ENCODE results near the gene EPS8L2.

Gene EPS8L2

DNA sequence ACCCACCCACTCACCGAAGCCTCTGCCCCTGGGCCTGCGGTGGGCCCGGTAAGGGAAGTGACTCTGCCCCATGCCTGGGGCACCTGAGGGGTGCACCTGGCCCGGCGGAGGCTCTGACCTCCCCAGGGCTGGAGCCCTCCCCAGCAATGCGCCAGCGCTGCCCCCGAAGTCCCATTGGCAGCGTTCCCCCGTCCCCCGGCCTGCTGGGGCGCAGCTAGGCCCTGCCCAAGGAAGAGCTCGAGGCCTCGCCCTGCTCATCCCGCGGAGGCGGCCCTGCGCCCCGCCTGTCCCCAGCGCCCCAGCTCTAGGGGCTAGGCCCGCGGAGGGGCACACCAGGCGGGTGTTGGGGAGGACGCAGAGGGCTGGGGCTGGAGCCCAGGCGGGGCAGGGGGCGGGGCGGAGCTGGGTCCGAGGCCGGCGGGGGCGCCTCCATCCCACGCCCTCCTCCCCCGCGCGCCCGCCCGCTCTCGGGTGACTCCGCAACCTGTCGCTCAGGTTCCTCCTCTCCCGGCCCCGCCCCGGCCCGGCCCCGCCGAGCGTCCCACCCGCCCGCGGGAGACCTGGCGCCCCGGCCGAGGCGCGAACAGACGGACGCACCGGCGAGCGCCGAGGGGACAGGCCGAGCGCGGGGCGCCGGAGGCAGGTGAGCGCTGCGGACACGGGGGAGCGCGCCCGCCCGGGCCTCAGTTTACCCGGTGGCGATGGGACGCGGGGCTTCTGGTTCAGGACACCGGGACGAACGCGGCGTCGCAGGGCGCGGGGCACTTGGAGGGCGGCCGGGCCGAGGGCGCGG, at the start of gene EPS8L2:
Gene EPS8L2, plus strand, starts transcription at position 586 of the 793 bp plus-strand sequence. CDS start 3,177 bp downstream, outside the sequence.
- no peak for DNase-seq (ENCODE audit: low read depth)

DNA sequence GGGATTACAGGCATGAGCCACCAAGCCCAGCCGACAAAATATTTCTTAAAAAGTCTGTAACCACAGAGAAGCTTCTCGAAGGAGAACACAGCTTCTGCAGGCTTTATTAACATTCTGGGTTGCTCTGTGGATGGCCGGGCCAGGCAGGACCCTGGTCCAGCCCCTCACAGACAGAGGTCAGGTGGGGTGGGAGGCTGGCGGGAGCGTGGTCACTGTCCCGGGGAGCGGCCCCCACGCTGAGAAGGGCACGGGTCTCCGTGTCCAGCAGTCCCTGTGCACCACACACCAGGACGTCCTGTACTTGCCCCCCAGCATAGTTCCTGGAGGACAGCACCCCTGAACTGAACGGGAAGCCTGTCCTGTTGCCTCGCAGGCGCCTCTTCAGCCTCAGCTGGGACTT, 49.6 kb upstream of the EPS8L2 start:
- DNase-seq (ENCODE audit: low read depth) = no peak

DNA sequence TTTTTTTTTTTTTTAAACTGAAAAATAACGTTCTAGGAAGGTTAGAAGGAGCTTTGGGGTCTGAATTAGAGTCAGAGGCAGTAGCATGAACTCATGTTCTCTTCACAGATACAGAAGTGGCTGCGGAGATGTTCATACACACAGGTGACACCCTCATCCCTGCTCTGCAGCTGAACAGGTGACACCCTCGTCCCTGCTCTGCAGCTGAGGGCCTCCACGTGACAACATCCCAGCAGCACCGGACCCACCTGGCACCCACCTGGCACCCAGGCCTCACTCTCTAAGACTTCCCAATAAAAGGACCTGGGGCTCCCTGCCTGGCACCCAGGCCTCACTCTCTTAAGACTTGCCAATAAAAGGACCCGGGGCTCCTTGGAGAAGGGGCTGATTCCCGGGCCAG, 49.2 kb upstream of the EPS8L2 start:
- no peak for DNase-seq (ENCODE audit: low read depth)

DNA sequence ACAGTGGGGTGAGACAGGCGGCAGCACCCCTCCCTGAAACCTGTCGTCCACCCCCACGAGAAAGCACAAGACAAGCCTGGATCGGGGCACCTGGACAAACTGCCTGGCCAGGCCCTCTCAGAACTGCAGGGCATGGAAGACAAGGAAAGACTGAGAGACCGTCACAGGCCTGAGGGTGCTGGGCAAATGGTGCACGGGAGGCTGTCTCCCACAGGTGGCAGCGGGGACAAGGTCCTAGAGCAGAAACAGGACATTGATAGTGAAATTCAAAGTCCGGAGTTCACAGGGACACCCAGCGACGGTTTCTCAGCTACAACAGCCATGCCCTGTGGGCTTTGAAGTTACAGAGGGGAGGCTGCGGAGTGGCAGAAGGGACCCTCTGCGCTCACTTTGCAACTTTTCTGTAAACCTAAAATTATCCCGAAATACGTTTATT, 48.3 kb upstream of the EPS8L2 start:
- no peak for DNase-seq (ENCODE audit: low read depth)

DNA sequence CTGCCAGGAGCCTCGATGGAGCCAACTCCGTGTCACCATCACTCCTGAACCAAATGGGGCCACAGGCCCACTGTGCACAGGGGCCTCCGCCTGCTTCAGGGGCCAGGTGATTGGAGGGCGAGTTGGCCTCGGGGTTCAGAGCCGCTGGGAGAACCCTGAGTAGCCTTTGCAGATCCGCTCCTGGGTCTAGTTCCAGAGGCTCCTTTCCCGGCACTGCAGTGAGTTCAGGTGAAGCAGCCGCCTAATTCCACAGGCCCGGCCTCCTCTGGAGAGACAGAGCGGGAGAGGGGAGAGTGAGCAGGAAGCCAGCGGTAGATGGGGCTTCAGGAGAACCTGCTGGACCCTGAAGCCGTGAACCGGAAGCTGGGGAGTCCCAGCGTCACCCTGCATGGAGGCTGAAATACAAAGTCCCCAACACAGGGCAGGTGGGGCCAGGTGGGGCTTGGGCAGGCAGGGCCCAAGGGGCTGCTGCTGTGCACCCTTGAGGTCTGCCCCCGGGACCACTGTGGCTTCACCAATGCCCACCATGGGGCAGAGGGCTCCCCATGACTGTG, 46.4 kb upstream of the EPS8L2 start:
- DNase-seq (ENCODE audit: low read depth) = no peak

DNA sequence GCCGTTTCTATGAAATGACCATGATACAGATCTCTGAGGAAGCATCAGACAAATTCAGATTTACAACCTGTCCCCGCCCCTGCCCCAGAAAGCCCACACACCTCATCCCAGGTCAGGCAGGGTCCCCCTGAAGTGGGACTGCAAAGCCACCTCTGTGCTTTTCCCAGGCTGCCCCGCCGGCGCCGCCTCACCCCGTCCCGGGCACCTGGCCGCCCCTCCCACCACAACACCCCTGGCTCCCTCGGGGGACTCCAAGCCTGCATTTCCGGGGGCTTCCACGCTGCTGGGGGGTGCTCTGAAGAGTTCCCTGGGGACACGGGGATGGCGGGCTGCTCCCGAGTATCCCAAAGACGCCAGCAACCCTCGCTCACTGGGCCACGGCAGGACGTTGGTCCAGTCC, 45.8 kb upstream of the EPS8L2 start:
- DNase-seq (ENCODE audit: low read depth) = no peak

DNA sequence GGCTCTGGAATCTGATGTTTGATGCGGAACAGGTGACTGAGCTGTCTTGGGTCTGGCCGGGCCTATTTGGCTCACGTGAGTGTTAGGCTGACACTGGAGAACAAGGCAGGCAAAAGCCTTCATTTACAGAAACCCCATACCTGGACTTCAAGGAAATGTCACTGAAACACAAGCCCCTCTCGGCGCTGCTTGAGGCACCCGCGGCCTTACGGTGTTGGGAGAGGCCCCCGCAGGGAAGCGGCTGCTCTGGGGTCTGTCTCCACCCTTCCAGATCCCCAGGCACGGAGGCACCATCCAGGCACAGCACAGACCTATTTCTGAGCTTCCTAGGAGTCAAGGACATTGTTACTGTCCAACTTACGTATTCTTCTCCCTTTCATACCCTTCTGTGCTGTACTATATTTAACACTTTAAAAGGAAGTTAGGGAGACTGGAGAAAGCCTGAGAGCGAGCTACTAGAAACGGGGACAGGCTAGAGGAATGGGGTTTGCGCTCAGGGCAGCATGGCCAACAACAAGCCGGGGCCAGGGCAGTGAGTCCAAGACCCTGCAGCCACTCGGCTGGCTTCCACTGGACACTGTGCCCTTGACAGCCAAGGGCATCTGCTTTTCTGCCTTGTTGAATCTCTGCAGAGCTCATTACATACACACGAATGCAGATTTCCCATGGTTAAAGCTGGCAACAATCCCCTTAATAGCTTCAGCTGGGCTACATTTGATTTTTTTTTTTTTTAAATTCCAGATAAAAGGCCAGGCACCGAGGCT, 45.2 kb upstream of the EPS8L2 start:
- no peak for DNase-seq (ENCODE audit: low read depth)

DNA sequence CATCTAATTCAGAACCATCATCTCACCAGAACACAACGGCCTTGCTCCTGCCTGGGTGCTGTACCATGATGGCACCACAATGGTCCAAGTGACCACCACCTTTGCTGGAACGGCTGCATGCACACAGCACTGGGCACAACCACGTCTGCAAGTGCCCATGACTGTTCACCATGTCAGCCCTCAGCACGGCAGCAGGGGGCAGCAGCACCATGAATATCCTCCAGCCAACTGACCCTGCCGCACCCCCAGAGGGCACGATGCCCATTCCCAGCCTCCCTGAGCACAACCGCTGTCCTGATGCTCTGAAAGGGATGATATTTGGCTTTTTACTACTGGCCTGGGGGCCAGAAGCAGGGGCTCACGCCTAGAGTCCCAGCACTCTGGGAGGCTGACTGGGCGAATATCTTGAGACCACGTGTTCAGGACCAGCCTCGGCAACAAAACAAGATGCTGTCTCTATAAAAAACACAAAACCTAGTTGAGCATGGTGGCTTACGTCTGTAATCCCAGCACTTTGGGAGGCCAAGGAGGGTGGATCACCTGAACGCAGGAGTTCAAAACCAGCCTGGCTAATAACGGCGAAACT, 43.2 kb upstream of the EPS8L2 start:
- DNase-seq (ENCODE audit: low read depth) = no peak

DNA sequence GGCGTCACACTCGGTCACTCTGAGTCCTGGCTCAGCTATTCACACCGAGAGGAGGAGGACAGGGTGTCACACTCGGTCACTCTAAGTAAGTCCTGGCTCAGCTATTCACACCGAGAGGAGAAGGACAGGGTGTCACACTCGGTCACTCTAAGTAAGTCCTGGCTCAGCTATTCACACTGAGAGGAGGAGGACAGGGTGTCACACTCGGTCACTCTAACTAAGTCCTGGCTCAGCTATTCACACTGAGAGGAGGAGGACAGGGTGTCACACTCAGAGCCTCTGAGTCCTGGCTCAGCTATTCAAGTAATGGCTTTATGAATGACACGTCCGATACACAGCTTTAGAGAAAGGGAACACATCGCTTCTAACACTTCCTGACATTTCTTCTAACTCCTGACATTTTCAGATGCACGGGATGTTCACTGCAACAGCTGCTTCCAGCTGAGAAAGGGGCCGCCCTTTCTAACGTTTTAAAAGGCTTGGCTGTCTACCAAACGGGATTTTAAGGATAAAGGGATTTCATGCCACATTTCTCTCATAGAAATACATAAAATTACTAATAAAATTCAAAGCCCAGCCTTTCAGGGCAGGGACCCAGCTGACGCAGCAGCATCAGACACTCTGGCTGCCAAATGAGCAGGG, 40.8 kb upstream of the EPS8L2 start:
- DNase-seq (ENCODE audit: low read depth) = no peak

DNA sequence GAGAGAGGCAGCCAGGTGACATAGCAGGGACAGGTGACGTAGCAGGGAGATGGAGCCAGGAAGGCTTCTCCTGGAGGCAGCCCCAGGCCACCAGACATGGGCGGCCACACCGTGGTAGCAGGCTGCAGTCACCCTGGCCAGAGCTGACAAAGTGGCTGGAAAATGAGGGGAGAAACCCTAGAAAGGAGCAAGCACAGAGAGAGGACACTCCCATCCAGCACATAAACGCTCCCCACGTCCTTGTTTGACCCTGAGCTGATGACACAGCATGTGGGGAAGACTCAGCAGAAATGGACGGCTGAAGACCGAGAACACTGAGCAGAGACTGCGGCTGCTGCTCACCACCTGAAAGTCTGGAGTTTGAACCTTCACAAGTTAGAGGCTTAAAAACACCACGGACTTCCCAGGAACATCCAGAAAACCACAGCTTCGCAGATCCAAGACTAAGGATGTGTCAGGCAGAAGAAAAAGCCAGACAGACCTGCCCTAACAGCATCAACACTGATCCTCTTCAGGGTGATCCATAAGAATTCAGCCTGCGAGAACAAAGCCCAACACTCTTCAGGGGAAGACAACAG, 40.2 kb upstream of the EPS8L2 start:
- no peak for DNase-seq (ENCODE audit: low read depth)

DNA sequence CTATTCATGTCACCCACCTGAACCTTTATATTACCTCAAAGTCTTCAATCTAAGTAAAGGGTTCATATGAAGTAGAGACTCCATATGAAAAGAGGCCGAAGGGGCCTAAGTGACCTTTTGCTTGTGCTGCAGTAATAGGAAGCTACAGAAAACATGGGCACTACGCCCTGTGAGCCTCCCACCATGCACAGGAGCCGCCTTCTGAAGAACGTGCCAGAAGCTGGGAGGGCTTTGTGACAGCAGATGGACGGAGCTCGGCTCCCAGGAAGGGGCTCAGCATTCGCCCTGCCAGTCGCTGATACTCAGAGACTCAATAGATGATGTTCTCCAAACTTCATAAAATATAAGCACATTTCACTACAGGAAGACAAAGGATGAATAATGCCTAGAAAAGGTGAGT, 32.2 kb upstream of the EPS8L2 start:
- no peak for DNase-seq (ENCODE audit: low read depth)

DNA sequence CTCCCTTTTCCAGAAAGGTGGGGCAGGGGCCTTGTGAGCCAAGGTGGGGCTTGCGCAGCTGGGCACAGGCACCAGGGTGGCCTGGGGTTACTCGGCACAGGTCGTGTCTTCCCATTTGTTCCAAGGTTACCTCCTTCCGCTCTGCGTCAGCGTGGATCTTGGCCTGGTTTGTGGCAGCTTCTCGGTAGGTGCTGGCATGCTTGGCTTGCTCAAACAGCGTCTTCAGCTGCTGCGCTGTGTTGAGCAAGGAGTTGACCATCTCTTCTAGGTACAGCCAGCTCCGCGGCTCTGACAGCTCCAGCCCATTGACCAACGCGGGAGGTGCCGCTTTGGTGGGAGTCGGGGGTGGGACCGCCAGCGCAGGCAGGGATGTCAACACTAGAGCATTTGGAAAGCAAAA, 31.6 kb upstream of the EPS8L2 start:
- DNase-seq (ENCODE audit: low read depth) = no peak

DNA sequence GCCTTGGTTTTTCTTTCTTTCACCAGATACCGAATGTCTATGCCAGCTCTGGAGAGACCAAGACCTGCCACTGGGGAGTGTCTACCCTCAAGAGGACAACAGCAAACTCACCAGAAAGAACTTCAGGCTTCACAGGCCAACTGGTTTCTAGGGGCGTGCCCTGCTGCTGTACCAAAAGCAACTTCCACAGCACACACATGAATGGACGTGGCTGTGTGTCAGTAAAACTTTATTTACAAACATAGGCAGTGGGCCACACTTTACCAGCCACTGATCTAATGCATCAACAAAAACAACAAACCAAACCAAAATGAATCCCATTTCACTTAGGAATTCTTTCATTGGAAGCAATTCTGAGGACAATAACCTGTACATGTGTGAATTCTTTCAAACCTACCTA, 27.7 kb upstream of the EPS8L2 start:
- no peak for DNase-seq (ENCODE audit: low read depth)

DNA sequence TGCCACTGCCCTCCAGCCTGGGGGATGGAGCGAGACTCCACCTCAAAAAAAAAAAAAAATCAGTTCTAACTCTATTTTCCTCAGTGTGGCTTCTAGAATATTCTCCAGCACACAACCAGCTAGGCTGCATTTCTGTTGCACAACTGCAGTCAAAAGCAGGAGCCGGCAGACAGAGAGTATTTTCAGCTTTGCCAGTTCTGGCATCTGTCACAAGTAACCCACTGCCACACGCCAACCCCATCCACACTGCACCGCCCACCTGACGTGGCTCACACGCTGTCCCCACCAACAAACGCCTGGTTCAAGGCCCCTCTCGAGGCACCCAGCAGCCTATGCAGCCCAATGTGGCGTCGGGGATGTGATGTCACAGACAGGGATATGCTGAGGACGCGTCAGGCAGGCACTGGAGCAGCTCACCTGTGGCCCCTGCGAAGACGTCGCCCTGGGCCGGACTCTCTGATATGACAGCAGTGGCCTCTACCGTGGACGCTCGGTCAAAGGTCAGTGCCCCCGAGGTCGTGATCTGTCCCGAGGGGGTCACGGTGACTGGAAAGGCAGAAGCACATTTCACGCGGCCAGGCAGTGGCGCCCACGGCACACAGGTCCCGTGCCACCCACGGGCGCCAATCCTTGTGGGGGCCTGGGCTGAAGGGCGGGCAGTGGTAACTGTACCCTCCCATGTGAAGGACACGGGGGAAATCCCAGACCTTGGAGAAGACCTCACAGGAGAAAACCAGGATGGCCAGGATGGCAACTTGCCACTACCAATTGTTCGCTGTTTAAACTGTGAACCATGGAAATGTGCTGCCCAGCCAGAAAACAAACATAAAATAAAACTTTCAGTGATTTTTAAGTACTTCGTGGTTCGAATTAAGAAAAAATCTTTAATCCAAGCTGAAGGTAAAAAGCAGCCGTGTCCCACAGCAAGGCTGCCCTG, 26.5 kb upstream of the EPS8L2 start:
- no peak for DNase-seq (ENCODE audit: low read depth)

DNA sequence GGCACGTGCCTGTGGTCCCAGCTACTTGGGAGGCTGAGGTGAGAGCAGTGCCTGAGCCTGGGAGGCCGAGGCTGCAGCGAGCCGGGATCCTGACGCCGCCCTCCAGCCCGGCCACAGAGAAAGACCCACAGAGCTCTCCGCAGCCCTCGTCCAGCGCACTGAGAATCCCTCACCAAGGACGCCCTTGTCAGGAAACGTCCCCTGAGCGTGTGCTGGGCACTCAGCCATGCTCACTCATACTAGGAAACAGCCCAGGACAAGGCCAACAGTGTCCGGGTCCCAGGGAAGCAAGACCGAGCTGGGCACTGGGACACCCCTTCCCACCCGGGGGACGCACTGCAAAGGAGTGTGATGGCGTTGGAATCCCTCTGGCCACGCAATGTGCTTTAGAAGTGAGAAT, 25.6 kb upstream of the EPS8L2 start:
- DNase-seq (ENCODE audit: low read depth) = no peak

DNA sequence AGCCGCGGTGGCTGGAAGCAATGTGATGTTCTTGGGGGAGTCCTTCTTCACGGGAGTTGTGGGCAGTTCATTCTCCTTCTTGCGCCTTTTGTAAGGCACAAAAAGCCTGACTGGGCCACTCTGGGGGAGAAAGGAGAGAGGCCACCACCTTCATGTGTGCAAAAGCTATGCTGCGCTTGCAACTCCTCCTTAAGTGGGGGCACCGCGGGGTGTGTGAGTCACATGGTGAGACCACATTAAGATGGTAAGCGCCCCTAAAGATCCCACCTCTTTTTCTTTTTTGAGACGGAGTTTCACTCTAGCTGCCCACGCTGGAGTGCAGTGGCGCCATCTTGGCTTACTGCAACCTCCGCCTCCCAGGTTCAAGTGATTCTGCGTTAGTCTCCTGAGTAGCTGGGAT, 25.1 kb upstream of the EPS8L2 start:
- DNase-seq (ENCODE audit: low read depth) = no peak

DNA sequence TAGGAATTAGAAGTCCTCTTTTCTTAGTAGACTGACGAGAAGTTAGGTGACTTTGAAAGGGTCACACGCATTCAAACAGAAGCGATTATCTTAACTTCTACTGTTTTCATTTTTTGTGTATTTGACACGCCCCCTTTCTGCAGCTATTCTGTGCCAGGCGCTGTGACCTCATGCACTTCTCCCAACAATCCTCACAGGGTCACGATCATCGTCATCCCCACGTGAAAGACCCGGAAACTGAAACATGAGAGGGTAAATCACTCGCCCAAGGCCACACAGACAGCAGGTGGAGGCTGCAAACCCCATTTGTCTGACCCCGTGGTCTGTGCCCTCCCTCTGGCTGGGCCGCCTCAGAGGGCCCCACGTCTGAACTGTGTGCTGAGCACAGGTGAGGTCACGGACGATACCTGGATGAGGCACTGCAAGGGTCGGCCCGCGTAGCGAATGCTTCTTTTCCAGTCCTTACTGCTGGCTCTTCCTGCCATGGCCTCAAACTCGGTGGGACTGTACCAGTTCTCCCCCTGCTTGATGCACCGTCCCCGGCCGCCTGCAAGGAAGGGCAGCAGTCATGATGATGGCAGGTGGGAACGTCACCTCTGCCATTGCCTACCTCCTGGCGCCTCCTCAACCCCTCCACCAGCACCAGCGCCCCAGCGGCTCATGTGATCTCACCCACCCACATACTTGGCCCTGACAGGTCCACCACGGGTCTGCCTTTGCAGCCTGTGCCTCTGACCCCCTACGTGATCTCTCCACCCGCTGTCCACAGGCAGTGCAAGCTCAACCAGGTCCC, 19.4 kb upstream of the EPS8L2 start:
- DNase-seq (ENCODE audit: low read depth) = no peak

DNA sequence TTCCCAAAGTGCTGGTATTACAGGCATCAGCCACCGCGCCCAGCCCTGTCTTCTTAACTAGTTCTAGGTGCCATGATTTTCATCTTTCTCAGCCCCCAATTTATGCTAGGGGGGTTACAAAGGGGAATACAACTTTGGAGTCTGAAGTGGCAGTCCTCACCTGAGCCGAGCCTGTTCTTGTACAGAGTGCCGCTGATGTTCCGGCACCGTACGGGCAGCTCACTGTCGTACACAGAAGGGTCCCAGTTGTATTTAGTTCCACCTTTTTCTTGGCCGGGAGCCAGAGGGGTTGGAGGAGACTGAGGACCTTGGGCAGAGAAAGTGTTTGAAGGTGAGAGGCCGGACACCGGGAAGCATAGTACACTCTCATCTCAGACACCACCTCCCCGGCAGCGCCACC, 18.3 kb upstream of the EPS8L2 start:
- no peak for DNase-seq (ENCODE audit: low read depth)

DNA sequence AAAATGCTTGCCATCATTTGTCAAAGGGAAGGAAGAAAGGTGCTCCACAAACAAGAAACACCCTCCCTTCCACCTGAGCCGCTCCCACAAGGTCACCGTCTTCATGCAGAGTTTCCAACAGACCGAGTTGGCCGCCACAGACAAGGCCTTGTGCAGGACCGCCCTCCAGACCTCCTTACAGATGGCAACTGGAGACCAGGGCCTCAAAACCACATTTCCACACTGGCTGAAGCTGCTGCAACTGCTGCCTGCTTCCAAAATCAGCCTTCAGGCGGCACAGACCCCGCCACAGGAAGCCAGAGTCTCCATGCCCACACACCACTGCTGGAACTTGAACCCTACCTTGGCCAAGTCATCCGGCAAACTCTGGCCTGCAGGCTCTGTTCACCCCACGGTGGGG, 17.4 kb upstream of the EPS8L2 start:
- no peak for DNase-seq (ENCODE audit: low read depth)

DNA sequence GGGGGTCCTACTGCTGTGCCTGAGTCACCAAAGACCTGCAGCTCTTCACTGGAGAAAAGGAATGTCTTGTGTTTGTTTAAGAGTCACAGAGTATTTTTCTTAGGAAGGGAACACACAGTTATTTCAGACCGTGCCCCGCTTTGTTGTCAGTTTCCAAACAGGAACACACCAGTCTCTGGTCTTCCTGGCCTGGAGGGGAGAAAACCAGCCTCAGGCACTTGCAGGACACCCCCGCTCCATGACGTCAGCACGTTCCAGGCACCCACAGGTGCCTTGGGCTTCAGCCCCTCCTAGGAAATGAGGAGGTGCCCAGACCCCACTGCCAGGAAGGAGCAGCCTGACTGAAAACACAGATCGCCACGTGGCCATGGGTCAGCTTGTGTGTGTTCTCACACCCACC, 16.4 kb upstream of the EPS8L2 start:
- DNase-seq (ENCODE audit: low read depth) = no peak

Data from activated T-helper 1 cell treated with Interleukin-2 at 50 U/mL for 16 hours (primary cell).